ENCODE data around the gene ACADM.
"Not testable (repeated sequence)": the region's sequence is repeated elsewhere in the genome, so short reads cannot be mapped to it uniquely, and the experiment has no call there.

ACADM gene

DNA sequence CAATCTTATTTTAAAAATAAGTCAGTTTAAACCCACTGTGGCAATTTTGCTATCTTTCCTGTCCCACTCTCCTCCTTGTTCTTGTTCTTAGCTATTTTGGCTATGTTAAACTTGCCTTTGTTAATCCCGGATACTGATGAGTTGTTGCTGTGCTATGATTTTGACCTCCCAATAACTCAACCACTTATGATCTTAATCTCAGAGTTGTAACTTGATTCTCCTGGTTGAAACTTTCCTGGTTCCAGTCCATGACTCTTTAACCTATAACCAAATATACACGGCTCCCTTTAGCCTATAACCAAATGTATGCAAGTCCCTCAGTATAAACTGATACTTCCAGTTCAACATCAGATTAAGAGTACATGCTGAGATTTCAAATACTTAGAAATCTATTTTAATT, 15.6 kb upstream of the ACADM start:
- no peak overlapping the region for H3K4me3 ChIP-seq (ENCODE audit: low read depth, low read length)
- TF ChIP-seq, protein P1, sequence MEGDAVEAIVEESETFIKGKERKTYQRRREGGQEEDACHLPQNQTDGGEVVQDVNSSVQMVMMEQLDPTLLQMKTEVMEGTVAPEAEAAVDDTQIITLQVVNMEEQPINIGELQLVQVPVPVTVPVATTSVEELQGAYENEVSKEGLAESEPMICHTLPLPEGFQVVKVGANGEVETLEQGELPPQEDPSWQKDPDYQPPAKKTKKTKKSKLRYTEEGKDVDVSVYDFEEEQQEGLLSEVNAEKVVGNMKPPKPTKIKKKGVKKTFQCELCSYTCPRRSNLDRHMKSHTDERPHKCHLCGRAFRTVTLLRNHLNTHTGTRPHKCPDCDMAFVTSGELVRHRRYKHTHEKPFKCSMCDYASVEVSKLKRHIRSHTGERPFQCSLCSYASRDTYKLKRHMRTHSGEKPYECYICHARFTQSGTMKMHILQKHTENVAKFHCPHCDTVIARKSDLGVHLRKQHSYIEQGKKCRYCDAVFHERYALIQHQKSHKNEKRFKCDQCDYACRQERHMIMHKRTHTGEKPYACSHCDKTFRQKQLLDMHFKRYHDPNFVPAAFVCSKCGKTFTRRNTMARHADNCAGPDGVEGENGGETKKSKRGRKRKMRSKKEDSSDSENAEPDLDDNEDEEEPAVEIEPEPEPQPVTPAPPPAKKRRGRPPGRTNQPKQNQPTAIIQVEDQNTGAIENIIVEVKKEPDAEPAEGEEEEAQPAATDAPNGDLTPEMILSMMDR (IDR thresholded peaks at IDR 0.05; ENCODE audit: insufficient read depth, low read depth, low read length, missing control alignments): no peak
- DNase-seq (ENCODE audit: low read depth): no peak

DNA sequence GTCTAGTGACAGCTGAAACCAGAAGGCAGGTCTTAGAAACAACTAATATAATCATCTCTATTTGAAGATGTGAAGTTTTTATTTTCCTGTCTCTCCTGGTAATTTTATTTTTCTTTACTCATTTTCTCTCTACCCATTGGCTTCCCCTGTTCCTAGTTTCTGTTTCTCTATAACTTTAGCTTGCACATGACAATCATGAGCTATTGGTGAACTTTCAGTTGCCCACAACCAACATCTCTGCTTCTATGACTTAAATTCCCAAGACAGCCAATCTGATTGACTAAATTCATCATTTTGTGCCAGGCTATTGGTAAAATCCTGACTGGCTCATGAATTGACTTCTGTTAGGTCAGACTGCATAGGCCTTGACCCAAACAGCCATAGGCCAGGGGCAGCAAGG, 13.7 kb upstream of the ACADM start:
- DNase-seq (ENCODE audit: low read depth): no peak
- no peak overlapping the region for H3K4me3 ChIP-seq (ENCODE audit: low read depth, low read length)
- TF ChIP-seq, protein P1 (IDR thresholded peaks at IDR 0.05; ENCODE audit: insufficient read depth, low read depth, low read length, missing control alignments): no peak

DNA sequence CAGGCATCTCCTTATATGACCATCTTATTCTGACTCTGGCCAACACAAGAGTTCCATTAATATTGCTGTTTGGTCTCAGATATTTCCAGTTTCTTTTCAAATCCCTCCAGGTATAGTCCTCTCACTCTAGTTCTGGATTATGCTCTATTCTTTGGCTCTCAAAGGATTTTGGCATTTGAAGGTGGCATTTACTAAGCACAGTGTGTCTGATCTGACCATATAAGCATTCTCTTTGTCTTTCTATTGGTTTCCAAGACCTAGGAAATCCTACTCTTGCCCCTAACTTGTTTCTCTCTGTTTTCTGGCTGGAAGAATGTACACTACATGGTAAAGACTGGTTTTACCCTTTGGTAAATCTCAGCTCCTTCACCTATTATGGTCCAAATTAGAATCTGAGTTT, 12.7 kb upstream of the ACADM start:
- no peak overlapping the region for H3K4me3 ChIP-seq (ENCODE audit: low read depth, low read length)
- no peak for DNase-seq (ENCODE audit: low read depth)
- TF ChIP-seq, protein P1 (IDR thresholded peaks at IDR 0.05; ENCODE audit: insufficient read depth, low read depth, low read length, missing control alignments): no peak

DNA sequence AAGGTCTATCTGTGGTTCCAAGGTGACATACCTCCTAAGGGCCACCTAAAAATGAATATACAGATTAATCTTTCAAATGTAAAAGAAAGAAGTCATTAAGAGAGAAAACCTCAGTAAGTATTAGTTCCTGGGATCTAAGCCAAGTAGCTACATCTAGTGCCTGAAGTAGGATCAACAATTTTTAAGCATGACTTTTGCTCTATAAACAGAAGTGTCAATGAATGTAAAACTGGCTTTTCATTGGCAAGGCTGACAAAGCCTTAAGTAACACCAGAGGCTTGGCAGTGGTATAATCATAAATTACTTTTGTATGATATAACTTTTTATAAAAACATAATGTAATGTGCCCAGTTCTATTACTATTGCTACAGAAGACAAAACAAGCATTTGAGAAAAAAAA, 12.2 kb upstream of the ACADM start:
- DNase-seq (ENCODE audit: low read depth): no peak
- no peak overlapping the region for H3K4me3 ChIP-seq (ENCODE audit: low read depth, low read length)
- TF ChIP-seq, protein P1 (IDR thresholded peaks at IDR 0.05; ENCODE audit: insufficient read depth, low read depth, low read length, missing control alignments): no peak

DNA sequence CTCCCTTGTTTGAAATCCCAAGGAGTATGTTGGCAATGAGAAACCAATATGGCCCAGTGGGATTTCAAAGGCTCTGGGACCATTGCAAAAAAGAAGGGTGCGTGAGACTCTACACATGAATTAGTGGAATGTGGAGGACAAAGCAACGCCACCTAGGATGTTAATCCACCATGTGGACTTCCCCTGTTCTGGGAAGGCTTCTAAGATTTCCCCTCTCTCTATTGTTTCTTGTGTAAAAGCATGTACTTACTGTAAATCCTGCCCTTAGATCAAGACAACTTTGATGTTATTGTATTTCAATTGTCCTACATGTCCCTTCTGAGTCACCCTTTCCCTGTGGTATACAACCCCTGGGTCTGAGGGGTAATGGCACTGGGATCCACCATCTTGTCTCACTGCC, 4.7 kb upstream of the ACADM start:
- TF ChIP-seq, protein P1 (IDR thresholded peaks at IDR 0.05; ENCODE audit: insufficient read depth, low read depth, low read length, missing control alignments): no peak
- no peak for DNase-seq (ENCODE audit: low read depth)
- H3K4me3 ChIP-seq (ENCODE audit: low read depth, low read length): no peak overlapping the region

DNA sequence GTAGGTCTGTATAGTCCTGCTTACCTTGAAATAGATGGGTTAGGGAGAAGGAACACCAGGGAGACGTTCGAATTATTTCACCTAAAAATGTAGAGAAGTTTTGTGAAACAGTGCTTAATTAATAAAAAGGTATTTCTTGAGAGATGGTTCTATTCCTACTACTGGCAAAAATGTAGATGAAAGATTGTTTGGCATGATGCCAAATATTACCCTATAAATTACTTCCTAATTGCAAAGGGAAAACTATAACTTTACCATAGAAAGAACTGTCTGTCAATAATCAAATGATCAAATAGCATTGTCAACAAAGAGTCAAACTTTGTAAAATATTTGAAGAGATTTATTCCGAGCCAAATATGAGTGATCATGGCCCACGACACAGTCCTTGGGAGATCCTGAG, 4.2 kb upstream of the ACADM start:
- TF ChIP-seq, protein P1 (IDR thresholded peaks at IDR 0.05; ENCODE audit: insufficient read depth, low read depth, low read length, missing control alignments): no peak
- H3K4me3 ChIP-seq (ENCODE audit: low read depth, low read length): no peak overlapping the region
- DNase-seq (ENCODE audit: low read depth): no peak

DNA sequence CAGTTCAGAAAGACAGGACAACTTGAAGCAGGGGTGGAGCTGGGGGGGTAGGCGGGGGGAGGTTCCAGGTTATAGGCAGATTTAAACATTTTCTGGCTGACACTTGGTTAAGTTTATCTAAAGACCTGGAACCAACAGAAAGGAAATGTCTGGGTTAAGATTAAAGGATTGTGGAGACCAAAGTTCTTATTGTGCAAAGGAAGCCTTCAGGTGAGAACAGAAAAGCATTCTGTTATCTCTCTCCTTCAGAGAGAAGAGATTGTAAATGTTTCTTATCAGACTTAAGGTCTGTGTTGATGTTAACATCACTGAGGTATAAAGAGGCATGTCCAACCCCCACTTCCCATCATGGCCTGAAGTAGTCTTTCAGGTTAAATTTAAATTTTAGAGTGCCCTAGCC, 3.7 kb upstream of the ACADM start:
- no peak overlapping the region for H3K4me3 ChIP-seq (ENCODE audit: low read depth, low read length)
- no peak for DNase-seq (ENCODE audit: low read depth)
- TF ChIP-seq, protein P1 (IDR thresholded peaks at IDR 0.05; ENCODE audit: insufficient read depth, low read depth, low read length, missing control alignments): no peak

DNA sequence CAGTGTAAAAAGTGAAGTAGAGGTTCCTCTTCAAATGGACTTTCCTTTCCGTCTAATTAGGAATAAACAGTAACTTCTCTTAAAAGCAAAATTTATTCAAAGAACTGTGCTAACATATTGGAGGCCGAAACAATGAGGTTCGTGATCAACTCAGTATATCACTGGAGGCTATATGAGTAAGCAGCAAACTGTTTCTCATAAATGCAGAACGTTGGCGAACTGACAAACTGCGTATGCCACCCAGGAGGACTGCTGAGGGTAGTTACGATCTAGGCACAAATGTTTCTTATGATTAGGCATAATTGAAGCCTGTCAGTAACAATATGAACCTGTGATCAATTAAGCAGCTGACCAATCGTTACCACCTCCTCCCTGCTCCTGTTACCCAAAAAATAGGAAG, 2.3 kb upstream of the ACADM start:
- not testable (repeated sequence) for DNase-seq (ENCODE audit: low read depth)

More for the DNA sequence above, 2.3 kb upstream of the ACADM start:
- H3K4me3 ChIP-seq (ENCODE audit: low read depth, low read length): not testable (repeated sequence)

Data from GM12865 (cell line).